HEK293T (cell line): ENCODE results near the gene TMEM135.

ENCODE experiments used
- CTCF ChIA-PET: fragments of 350-600 bp; formaldehyde crosslinking; extraction: SDS; loops from one replicate; lab custom pipeline; 2021; ENCODE audit warnings: antibody characterized with exemption, inconsistent platforms; lab: Yijun Ruan, JAX
- POLR2A ChIA-PET: fragments of 350-600 bp; formaldehyde crosslinking; extraction: SDS; loops from one replicate; lab custom pipeline; 2020; ENCODE audit warnings: antibody characterized with exemption, inconsistent platforms; lab: Yijun Ruan, JAX
- DNase-seq: peaks from one replicate; pipeline ENCODE4 v3.0.0; 2012; ENCODE audit warnings: mixed read lengths; ENCODE audit errors: extremely low spot score
- ARNT ChIP-seq: fragments of 450-650 bp; IDR thresholded peaks from 2 replicates; pipeline ENCODE4 v1.6.1; 2017; ENCODE audit warnings: mild to moderate bottlenecking
- BHLHE40 ChIP-seq: fragments of 450-650 bp; IDR thresholded peaks from 2 replicates; pipeline ENCODE4 v1.6.1; 2016; ENCODE audit warnings: mild to moderate bottlenecking, moderate library complexity, borderline replicate concordance
- CTBP1 ChIP-seq: fragments of 450-650 bp; IDR thresholded peaks from 2 replicates; pipeline ENCODE4 v1.6.1; 2016; ENCODE audit warnings: borderline replicate concordance
- ELF4 ChIP-seq: fragments of 450-650 bp; IDR thresholded peaks from 2 replicates; pipeline ENCODE4 v1.6.1; 2017; ENCODE audit warnings: antibody characterized with exemption
- FOXA1 ChIP-seq: fragments of 450-650 bp; IDR thresholded peaks from 2 replicates; pipeline ENCODE4 v1.6.1; 2016; ENCODE audit warnings: mild to moderate bottlenecking
- FOXK2 ChIP-seq: fragments of 450-650 bp; IDR thresholded peaks from 2 replicates; pipeline ENCODE4 v1.6.1; 2016; ENCODE audit warnings: mild to moderate bottlenecking
- FOXM1 ChIP-seq: fragments of 450-650 bp; IDR thresholded peaks from 2 replicates; pipeline ENCODE4 v1.6.1; 2017; ENCODE audit warnings: mild to moderate bottlenecking, borderline replicate concordance
- HDGF ChIP-seq: fragments of 450-650 bp; IDR thresholded peaks from 2 replicates; pipeline ENCODE4 v1.6.1; 2017; ENCODE audit warnings: antibody characterized with exemption, borderline replicate concordance
- L3MBTL2 ChIP-seq: fragments of 450-650 bp; conservative IDR thresholded peaks from 2 replicates; pipeline ENCODE4 v1.6.1; 2016; ENCODE audit warnings: mild to moderate bottlenecking
- LEF1 ChIP-seq: fragments of 450-650 bp; IDR thresholded peaks from 2 replicates; pipeline ENCODE4 v1.6.1; 2017; ENCODE audit warnings: mild to moderate bottlenecking, borderline replicate concordance
- NFRKB ChIP-seq: fragments of 450-650 bp; IDR thresholded peaks from 2 replicates; pipeline ENCODE4 v1.6.1; 2016; ENCODE audit warnings: mild to moderate bottlenecking, moderate library complexity
- PKNOX1 ChIP-seq: fragments of 450-650 bp; IDR thresholded peaks from 2 replicates; pipeline ENCODE4 v1.6.1; 2016
- SP1 ChIP-seq: fragments of 450-650 bp; IDR thresholded peaks from 2 replicates; pipeline ENCODE4 v1.6.1; 2017
- SUZ12 ChIP-seq: fragments of 450-650 bp; IDR thresholded peaks from 2 replicates; pipeline ENCODE4 v1.6.1; 2016; ENCODE audit warnings: mild to moderate bottlenecking
- TARDBP ChIP-seq: fragments of 450-650 bp; IDR thresholded peaks from 2 replicates; pipeline ENCODE4 v1.6.1; 2016
- ZNF384 ChIP-seq: fragments of 450-650 bp; IDR thresholded peaks from 2 replicates; pipeline ENCODE4 v1.6.1; 2016

Gene TMEM135

GRCh38 chr11:87295237-87295636 lies 257.5 kb downstream of the TMEM135 start:
- DNase-seq, result no peak
- POLR2A ChIA-PET, result no interaction called here
- TF ChIP-seq PKNOX1, result no peak
- no peak for TF ChIP-seq CTBP1
- TF ChIP-seq FOXK2, result no peak
- no peak for TF ChIP-seq SP1
- no peak for TF ChIP-seq L3MBTL2
- no peak for TF ChIP-seq ELF4
- no peak for TF ChIP-seq FOXM1
- TF ChIP-seq ARNT, result no peak
- TF ChIP-seq TARDBP, result no peak
- no peak for TF ChIP-seq LEF1
- no peak for TF ChIP-seq HDGF
- TF ChIP-seq SUZ12, result no peak
- TF ChIP-seq FOXA1, result no peak
- no peak for TF ChIP-seq NFRKB
- no peak for TF ChIP-seq BHLHE40
- no peak for TF ChIP-seq ZNF384
- CTCF ChIA-PET, result no interaction called here

GRCh38 chr11:87296627-87297026 lies 258.9 kb downstream of the TMEM135 start:
- TF ChIP-seq ELF4 (no peak), TARDBP (no peak), ZNF384 (no peak), HDGF (no peak), FOXM1 (no peak), PKNOX1 (no peak), CTBP1 (no peak), LEF1 (no peak), NFRKB (no peak), SP1 (no peak)
- ChIA-PET POLR2A (no interaction called here), CTCF (no interaction called here)
- no peak for DNase-seq

GRCh38 chr11:87298155-87298554 lies 260.4 kb downstream of the TMEM135 start:
- POLR2A ChIA-PET, result no interaction called here
- TF ChIP-seq ELF4 (no peak), PKNOX1 (no peak), HDGF (no peak), CTBP1 (no peak), LEF1 (no peak), ARNT (no peak), TARDBP (no peak), FOXA1 (no peak), SUZ12 (no peak), L3MBTL2 (no peak), FOXK2 (no peak), SP1 (no peak), NFRKB (no peak), BHLHE40 (no peak), FOXM1 (no peak), ZNF384 (no peak)
- no peak for DNase-seq
- CTCF ChIA-PET, result no interaction called here

- POLR2A ChIA-PET, result no interaction called here
- CTCF ChIA-PET, result interaction anchor here (0.8 kb wide), 1 partner anchor 485 kb away, joined by 3 read pairs; no protein-coding TSS in a partner anchor
- TF ChIP-seq SUZ12, result no peak
- no peak for TF ChIP-seq PKNOX1
- TF ChIP-seq TARDBP, result no peak
- TF ChIP-seq L3MBTL2, result no peak
- TF ChIP-seq BHLHE40, result no peak
- no peak for TF ChIP-seq CTBP1
- TF ChIP-seq HDGF, result no peak
- TF ChIP-seq FOXM1, result no peak
- TF ChIP-seq NFRKB, result no peak
- no peak for TF ChIP-seq LEF1
- no peak for TF ChIP-seq ARNT
- TF ChIP-seq FOXK2, result no peak
- DNase-seq, result no peak
Measured at GRCh38 chr11:87299041-87299481, 261.3 kb downstream of the TMEM135 start.

GRCh38 chr11:87300640-87301380 lies 263.1 kb downstream of the TMEM135 start:
- ChIA-PET CTCF (interaction anchor here (0.6 to 0.7 kb wide), 3 partner anchors 293 to 1474 kb away, joined by 3 to 5 read pairs (median 4); no protein-coding TSS in a partner anchor), POLR2A (interaction anchor here (0.7 kb wide), 1 partner anchor 347 kb away, joined by 4 read pairs; no protein-coding TSS in a partner anchor)
- TF ChIP-seq SUZ12, result no peak
- TF ChIP-seq SP1, result no peak
- no peak for TF ChIP-seq HDGF
- TF ChIP-seq ARNT, result no peak
- TF ChIP-seq ELF4, result no peak
- no peak for TF ChIP-seq TARDBP
- no peak for TF ChIP-seq BHLHE40
- no peak for TF ChIP-seq FOXM1
- no peak for TF ChIP-seq L3MBTL2
- TF ChIP-seq LEF1, result no peak
- no peak for TF ChIP-seq CTBP1
- TF ChIP-seq ZNF384, result no peak
- no peak for TF ChIP-seq FOXK2
- TF ChIP-seq PKNOX1, result no peak
- TF ChIP-seq NFRKB, result no peak
- TF ChIP-seq FOXA1, result no peak
- no peak for DNase-seq
